Measurements from ENCODE around the gene VCL.
"Not testable (repeated sequence)": the region's sequence is repeated elsewhere in the genome, so short reads cannot be mapped to it uniquely, and the experiment has no call there.

Gene VCL

DNA sequence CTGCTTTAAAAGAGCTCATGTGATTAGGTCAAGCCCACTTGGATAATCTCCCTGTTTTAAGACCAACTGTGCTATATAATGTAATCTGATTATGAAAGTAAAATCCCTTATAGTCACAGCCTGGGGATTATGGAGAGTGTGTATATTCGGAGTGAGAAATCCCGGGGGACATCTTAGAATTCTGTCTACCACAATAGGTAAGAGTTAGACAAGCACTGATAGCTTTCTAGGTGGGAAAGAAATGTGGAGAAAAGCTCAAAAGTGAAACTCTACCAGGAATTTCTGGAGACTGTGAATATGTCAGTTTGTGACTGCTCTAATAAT is 2.9 kb upstream of the VCL start:
- no peak overlapping the region for H3K4me3 ChIP-seq (ENCODE audit: severe bottlenecking)
- peaks cover 6% of the 10 kb centered on the region; the same call in 1 of the 2 replicates for H3K36me3 ChIP-seq (ENCODE audit: low read depth)
- no peaks in the 10 kb centered on the region for H3K27me3 ChIP-seq (ENCODE audit: insufficient read depth, poor library complexity, severe bottlenecking)
- DNase-seq (ENCODE audit: low spot score) (no peak), ATAC-seq (ENCODE audit: low read depth) (no peak)
- H3K4me1 ChIP-seq (ENCODE audit: insufficient read depth, poor library complexity, severe bottlenecking): peaks cover 8% of the 10 kb centered on the region
- TF ChIP-seq, protein P1, sequence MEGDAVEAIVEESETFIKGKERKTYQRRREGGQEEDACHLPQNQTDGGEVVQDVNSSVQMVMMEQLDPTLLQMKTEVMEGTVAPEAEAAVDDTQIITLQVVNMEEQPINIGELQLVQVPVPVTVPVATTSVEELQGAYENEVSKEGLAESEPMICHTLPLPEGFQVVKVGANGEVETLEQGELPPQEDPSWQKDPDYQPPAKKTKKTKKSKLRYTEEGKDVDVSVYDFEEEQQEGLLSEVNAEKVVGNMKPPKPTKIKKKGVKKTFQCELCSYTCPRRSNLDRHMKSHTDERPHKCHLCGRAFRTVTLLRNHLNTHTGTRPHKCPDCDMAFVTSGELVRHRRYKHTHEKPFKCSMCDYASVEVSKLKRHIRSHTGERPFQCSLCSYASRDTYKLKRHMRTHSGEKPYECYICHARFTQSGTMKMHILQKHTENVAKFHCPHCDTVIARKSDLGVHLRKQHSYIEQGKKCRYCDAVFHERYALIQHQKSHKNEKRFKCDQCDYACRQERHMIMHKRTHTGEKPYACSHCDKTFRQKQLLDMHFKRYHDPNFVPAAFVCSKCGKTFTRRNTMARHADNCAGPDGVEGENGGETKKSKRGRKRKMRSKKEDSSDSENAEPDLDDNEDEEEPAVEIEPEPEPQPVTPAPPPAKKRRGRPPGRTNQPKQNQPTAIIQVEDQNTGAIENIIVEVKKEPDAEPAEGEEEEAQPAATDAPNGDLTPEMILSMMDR (IDR thresholded peaks at IDR 0.05; ENCODE audit: poor library complexity, severe bottlenecking): no peak
- no peak overlapping the region for H3K27ac ChIP-seq (ENCODE audit: poor library complexity, severe bottlenecking)
- no peaks in the 10 kb centered on the region for H3K9me3 ChIP-seq (ENCODE audit: severe bottlenecking)

DNA sequence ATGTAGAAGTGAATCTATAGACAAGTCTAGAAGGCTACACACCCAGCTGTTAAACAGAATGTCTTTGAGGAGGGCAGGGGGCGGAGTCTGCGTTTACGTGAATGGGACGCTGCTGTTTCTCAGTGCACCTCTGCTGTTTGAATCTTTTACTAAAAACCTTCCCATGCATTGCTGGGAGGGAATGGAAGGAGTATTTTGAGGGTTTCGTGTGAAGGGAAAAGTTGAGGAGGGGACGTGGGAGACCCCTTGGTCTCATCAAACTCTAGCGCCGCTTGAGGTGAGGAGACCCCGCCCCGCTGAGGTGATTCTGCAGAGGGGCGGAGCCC is 492 bp upstream of the VCL start:
- Histone ChIP-seq H3K27me3 (ENCODE audit: insufficient read depth, poor library complexity, severe bottlenecking) (no peaks in the 10 kb centered on the region), H3K9me3 (ENCODE audit: severe bottlenecking) (no peaks in the 10 kb centered on the region), H3K36me3 (ENCODE audit: low read depth) (peaks cover 25% of the 10 kb centered on the region), H3K27ac (ENCODE audit: poor library complexity, severe bottlenecking) (peak overlapping the region; percentile 89), H3K4me3 (ENCODE audit: severe bottlenecking) (peak overlapping the region; percentile 81), H3K4me1 (ENCODE audit: insufficient read depth, poor library complexity, severe bottlenecking) (peaks cover 21% of the 10 kb centered on the region)
- TF ChIP-seq, protein P1 (IDR thresholded peaks at IDR 0.05; ENCODE audit: poor library complexity, severe bottlenecking): no peak
- DNase-seq (ENCODE audit: low spot score) (no peak), ATAC-seq (ENCODE audit: low read depth) (peak; percentile 15)

DNA sequence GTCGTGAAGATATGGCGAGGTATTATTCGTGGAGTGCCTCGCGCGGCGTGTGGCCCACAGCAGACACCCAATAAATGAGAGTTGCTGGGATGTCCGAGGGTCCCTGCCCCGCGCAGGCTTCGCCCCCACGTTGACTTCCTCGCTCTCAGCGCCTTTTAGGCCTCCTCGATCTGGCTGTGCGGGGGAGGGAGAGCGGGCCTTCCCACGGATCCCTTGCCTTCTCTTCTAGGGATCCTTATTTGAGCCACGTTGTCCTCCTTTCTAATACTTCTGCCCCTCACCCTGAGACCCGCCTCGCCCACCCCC is 660 bp downstream of the VCL start:
- TF ChIP-seq, protein P1 (IDR thresholded peaks at IDR 0.05; ENCODE audit: poor library complexity, severe bottlenecking): no peak

DNA sequence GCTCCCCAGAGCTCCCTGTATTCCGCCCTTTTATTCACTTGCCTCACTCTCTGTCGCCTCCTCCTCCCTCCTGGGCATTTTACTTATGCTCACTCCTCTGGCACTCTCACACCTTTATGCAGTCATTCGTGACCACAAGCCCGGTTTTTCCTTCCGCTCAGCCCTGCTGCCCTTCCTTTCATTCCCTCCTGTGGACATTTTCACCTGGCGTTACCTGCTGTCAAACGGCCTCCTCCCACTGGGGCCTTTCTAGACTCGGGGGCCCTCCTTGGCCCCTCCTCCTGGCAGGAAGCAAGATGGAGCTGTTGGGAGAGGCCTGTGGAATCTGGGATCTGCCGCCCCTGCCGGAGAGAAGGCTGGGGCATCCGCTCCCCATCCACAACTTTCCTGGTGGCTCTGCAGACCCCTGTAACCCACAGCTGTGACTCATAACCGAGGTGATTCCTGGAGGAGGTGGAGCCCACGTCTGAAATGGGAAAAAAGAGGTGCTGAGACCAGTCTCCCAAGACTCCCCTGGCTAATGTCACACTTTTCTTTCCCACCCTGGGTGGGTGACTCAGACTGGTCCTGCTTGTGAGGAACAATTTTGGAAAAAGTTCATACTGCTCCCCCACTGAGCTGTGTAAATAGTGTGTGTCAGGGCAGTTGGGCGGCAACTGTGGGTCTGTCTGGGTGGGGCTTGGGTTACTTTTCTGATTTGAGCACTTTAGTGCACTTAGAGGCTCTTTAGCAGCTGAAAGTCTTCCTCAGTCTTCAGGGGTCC is 1.2 kb downstream of the VCL start:
- Histone ChIP-seq H3K36me3 (ENCODE audit: low read depth) (peaks cover 30% of the 10 kb centered on the region), H3K27me3 (ENCODE audit: insufficient read depth, poor library complexity, severe bottlenecking) (no peaks in the 10 kb centered on the region), H3K27ac (ENCODE audit: poor library complexity, severe bottlenecking) (peak overlapping the region; percentile 89), H3K9me3 (ENCODE audit: severe bottlenecking) (no peaks in the 10 kb centered on the region), H3K4me1 (ENCODE audit: insufficient read depth, poor library complexity, severe bottlenecking) (peaks cover 21% of the 10 kb centered on the region), H3K4me3 (ENCODE audit: severe bottlenecking) (peak overlapping the region; percentile 81)
- peak; percentile 85 for DNase-seq (ENCODE audit: low spot score)
- TF ChIP-seq, protein P1 (IDR thresholded peaks at IDR 0.05; ENCODE audit: poor library complexity, severe bottlenecking): peak; percentile 62
- peak; percentile 59 for ATAC-seq (ENCODE audit: low read depth)

More for the DNA sequence above, 660 bp downstream of the VCL start:
- Histone ChIP-seq H3K9me3 (ENCODE audit: severe bottlenecking) (no peaks in the 10 kb centered on the region), H3K36me3 (ENCODE audit: low read depth) (peaks cover 25% of the 10 kb centered on the region), H3K4me1 (ENCODE audit: insufficient read depth, poor library complexity, severe bottlenecking) (peaks cover 21% of the 10 kb centered on the region), H3K27ac (ENCODE audit: poor library complexity, severe bottlenecking) (peak overlapping the region; percentile 89), H3K27me3 (ENCODE audit: insufficient read depth, poor library complexity, severe bottlenecking) (no peaks in the 10 kb centered on the region), H3K4me3 (ENCODE audit: severe bottlenecking) (peak overlapping the region; percentile 81)
- DNase-seq (ENCODE audit: low spot score) (no peak), ATAC-seq (ENCODE audit: low read depth) (no peak)

GRCh38 chr10:73999703-74000102 is 1.8 kb downstream of the VCL start:
- peak overlapping the region; percentile 89 for H3K27ac ChIP-seq (ENCODE audit: poor library complexity, severe bottlenecking)
- peak overlapping the region; percentile 81 for H3K4me3 ChIP-seq (ENCODE audit: severe bottlenecking)
- peaks cover 21% of the 10 kb centered on the region for H3K4me1 ChIP-seq (ENCODE audit: insufficient read depth, poor library complexity, severe bottlenecking)

DNA sequence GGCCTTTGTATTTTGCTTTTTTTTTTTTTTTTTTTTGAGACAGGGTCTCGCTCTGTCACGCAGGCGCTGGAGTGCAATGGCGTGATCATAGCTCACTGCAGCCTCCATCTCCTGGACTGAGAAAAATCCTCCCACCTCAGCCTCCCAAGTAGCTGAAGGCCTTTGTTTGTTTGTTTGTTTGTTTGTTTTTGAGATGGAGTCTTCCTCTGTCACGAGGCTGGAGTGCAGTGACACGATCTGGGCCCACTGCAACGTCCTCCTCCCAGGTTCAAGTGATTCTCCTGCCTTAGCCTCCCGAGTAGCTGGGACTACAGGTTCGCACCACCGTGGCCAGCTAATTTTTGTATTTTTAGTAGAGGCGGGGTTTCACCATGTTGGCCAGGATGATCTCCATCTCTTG is 2.3 kb downstream of the VCL start:
- H3K36me3 ChIP-seq (ENCODE audit: low read depth): peaks cover 39% of the 10 kb centered on the region
- H3K27me3 ChIP-seq (ENCODE audit: insufficient read depth, poor library complexity, severe bottlenecking); ATAC-seq (ENCODE audit: low read depth); DNase-seq (ENCODE audit: low spot score); H3K9me3 ChIP-seq (ENCODE audit: severe bottlenecking); H3K4me3 ChIP-seq (ENCODE audit: severe bottlenecking): not testable (repeated sequence)
- peak overlapping the region; percentile 89 for H3K27ac ChIP-seq (ENCODE audit: poor library complexity, severe bottlenecking)
- H3K4me1 ChIP-seq (ENCODE audit: insufficient read depth, poor library complexity, severe bottlenecking): peaks cover 21% of the 10 kb centered on the region

More at GRCh38 chr10:73999703-74000102, 1.8 kb downstream of the VCL start:
- Histone ChIP-seq H3K36me3 (ENCODE audit: low read depth) (peaks cover 35% of the 10 kb centered on the region), H3K9me3 (ENCODE audit: severe bottlenecking) (no peaks in the 10 kb centered on the region), H3K27me3 (ENCODE audit: insufficient read depth, poor library complexity, severe bottlenecking) (no peaks in the 10 kb centered on the region)
- ATAC-seq (ENCODE audit: low read depth) (0 out of 3 replicates have a peak, but pooled peaks have one; percentile 0), DNase-seq (ENCODE audit: low spot score) (no peak)
- TF ChIP-seq, protein P1 (IDR thresholded peaks at IDR 0.05; ENCODE audit: poor library complexity, severe bottlenecking): no peak
